Endothelial cell of umbilical vein (primary cell): Measurements from ENCODE around the gene ICAM3. TPM values are rescaled to one million over a fixed set of nuclear protein-coding genes. Genes with fewer than 3 reads are reported as not detected.

Experiments used
- BruUV-seq: library from RNA; stranded (reverse); fragments of 400-500 nt; replicated peaks from 2 replicates; lab custom pipeline; 2021; lab: Mats Ljungman, UMichigan
- CTCF ChIA-PET: fragments of 300-600, 350-600 bp; sonication (Branson Sonifier 250); formaldehyde crosslinking; loops from one replicate; lab custom pipeline; 2021; ENCODE audit warnings: antibody characterized with exemption, inconsistent platforms; lab: Charles Lee
- POLR2A ChIA-PET: fragments of 300-600, 350-600 bp; sonication (Branson Sonifier 250); formaldehyde crosslinking; loops from one replicate; lab custom pipeline; 2021; ENCODE audit warnings: antibody characterized with exemption, inconsistent platforms; lab: Charles Lee
- DNase-seq: peaks from one replicate; pipeline ENCODE4 v3.0.0-alpha.2; 2011; ENCODE audit warnings: low read depth, low spot score
- FAIRE-seq: peaks from 2 replicates; lab custom pipeline; 2011; peaks lifted over from hg19 to GRCh38; lab: Jason Lieb, UNC
- H2AFZ ChIP-seq: 2 replicates; pipeline ENCODE4 v1.6.0; 2012; ENCODE audit warnings: low read depth, low read length, control low read depth, inconsistent platforms
- H3K27ac ChIP-seq: 2 replicates; pipeline ENCODE4 v1.5.1; 2011; ENCODE audit warnings: low read depth, mild to moderate bottlenecking, control low read depth, low read length, moderate library complexity; ENCODE audit not compliant: insufficient read depth
- H3K27me3 ChIP-seq, 2 experiments: 2 replicates each; pipeline versions ENCODE4 v1.6.0 to v1.6.1; 2011; ENCODE audit warnings: low read length in 2 of 2, mixed read lengths in 1 of 2; ENCODE audit not compliant: control insufficient read depth in 2 of 2, insufficient read depth in 2 of 2
- H3K36me3 ChIP-seq, 2 experiments: 2 replicates in 1 of 2; 3 replicates in 1 of 2; pipeline ENCODE4 v1.5.1; 2011; ENCODE audit warnings: low read length in 2 of 2, mild to moderate bottlenecking in 1 of 2, moderate library complexity in 1 of 2; ENCODE audit not compliant: control insufficient read depth in 2 of 2, insufficient read depth in 2 of 2; ENCODE audit errors: extremely low read depth in 1 of 2
- H3K4me1 ChIP-seq: 3 replicates; pipeline ENCODE4 v1.5.1; 2011; ENCODE audit warnings: mild to moderate bottlenecking, low read length; ENCODE audit not compliant: control insufficient read depth, insufficient read depth; ENCODE audit errors: extremely low read depth
- H3K4me2 ChIP-seq: 2 replicates; pipeline ENCODE4 v1.6.1; 2011; ENCODE audit warnings: low read length, control low read depth, mixed read lengths; ENCODE audit not compliant: insufficient read depth
- H3K4me3 ChIP-seq, 3 experiments: fragments of 200-600 bp in 1 of 3; sonication (generic), shearing (Covaris generic) in 1 of 3; replicated peaks in 1 of 3; 2 replicates each; pipeline ENCODE4 v1.5.1; 2011 to 2016; ENCODE audit warnings: control low read depth in 3 of 3, low read length in 3 of 3, mild to moderate bottlenecking in 2 of 3, inconsistent platforms in 1 of 3, low read depth in 1 of 3, moderate library complexity in 1 of 3; ENCODE audit not compliant: insufficient read depth in 1 of 3
- H3K79me2 ChIP-seq: 2 replicates; pipeline ENCODE4 v1.6.0; 2012; ENCODE audit warnings: low read length, inconsistent platforms; ENCODE audit not compliant: control insufficient read depth, insufficient read depth
- H3K9ac ChIP-seq: replicated peaks from 2 replicates; pipeline ENCODE3; 2011; ENCODE audit warnings: low read length, control low read depth; ENCODE audit not compliant: insufficient read depth; ENCODE audit errors: extremely low read depth
- H3K9me1 ChIP-seq: replicated peaks from 3 replicates; pipeline ENCODE4 v1.6.0; 2011; ENCODE audit warnings: mild to moderate bottlenecking, low read length; ENCODE audit not compliant: control insufficient read depth, insufficient read depth; ENCODE audit errors: extremely low read depth
- H3K9me3 ChIP-seq: replicated peaks from 2 replicates; pipeline ENCODE4 v1.5.1; 2012; ENCODE audit warnings: low read length, inconsistent platforms; ENCODE audit not compliant: control insufficient read depth, insufficient read depth
- H4K20me1 ChIP-seq: replicated peaks from 2 replicates; pipeline ENCODE3; 2011; ENCODE audit warnings: mild to moderate bottlenecking, low read length; ENCODE audit not compliant: control insufficient read depth, insufficient read depth; ENCODE audit errors: extremely low read depth
- JUN ChIP-seq: IDR thresholded peaks from 2 replicates; pipeline ENCODE4 v1.6.1; 2011; ENCODE audit warnings: borderline replicate concordance, low read depth; ENCODE audit not compliant: insufficient read length, insufficient read depth
- MYC ChIP-seq: IDR thresholded peaks from one replicate; pipeline ENCODE4 v1.6.1; 2011; ENCODE audit warnings: mild to moderate bottlenecking, low read depth, low read length
- POLR2A ChIP-seq: IDR thresholded peaks from 2 replicates; pipeline ENCODE4 v1.6.1; 2012; ENCODE audit warnings: low read depth, mild to moderate bottlenecking, control low read depth, low read length
- POLR2AphosphoS5 ChIP-seq: IDR thresholded peaks from 2 replicates; pipeline ENCODE4 v1.6.1; 2012; ENCODE audit warnings: low read depth, mild to moderate bottlenecking, control low read depth, low read length, moderate library complexity; ENCODE audit not compliant: insufficient read depth
- dilution Hi-C: fragments of 300-500 bp; cut with MboI; formaldehyde crosslinking; loops from one replicate; pipeline ENCODE4 v1.15.0; 2019; ENCODE audit warnings: low sequenced_read_pairs; ENCODE audit not compliant: extremely low pct_ligation_motif_present
- intact Hi-C: fragments of 100-400 bp; cut with micrococcal nuclease; formaldehyde crosslinking; loops from one replicate; pipeline ENCODE4 v1.10.0; 2022
- polyA plus RNA-seq, 4 experiments: library from polyadenylated mRNA; depleted of rRNA in 3 of 4; stranded (reverse) in 3 of 4; unstranded in 1 of 4; fragments of >200 nt; gene quantifications; 2 replicates each; pipeline versions ENCODE4 v1.2.1 to v1.2.3, GENCODE V29; 2011 to 2012; ENCODE audit warnings: missing spikeins in 1 of 4
- total RNA-seq: library from RNA; stranded (reverse); gene quantifications from 2 replicates; pipeline ENCODE4 v1.2.3, GENCODE V29; 2021
- TF ChIP-seq, protein P1 (sequence below), 2 donors: IDR thresholded peaks; 1 replicate in 1 of 2; 2 replicates in 1 of 2; pipeline ENCODE4 v1.5.1; 2011; ENCODE audit warnings: low read length in 2 of 2, mild to moderate bottlenecking in 2 of 2, moderate library complexity in 2 of 2, control low read depth in 1 of 2, inconsistent platforms in 1 of 2, low read depth in 1 of 2; ENCODE audit not compliant: insufficient read depth in 1 of 2; ENCODE audit errors: extremely low read depth in 1 of 2

Gene ICAM3
- total and polyA plus RNA-seq, 2 donors (not counting 3 experiments of a cell fraction or from before 2014, with no cell fraction given), result 6.7 to 11.6 TPM

DNA sequence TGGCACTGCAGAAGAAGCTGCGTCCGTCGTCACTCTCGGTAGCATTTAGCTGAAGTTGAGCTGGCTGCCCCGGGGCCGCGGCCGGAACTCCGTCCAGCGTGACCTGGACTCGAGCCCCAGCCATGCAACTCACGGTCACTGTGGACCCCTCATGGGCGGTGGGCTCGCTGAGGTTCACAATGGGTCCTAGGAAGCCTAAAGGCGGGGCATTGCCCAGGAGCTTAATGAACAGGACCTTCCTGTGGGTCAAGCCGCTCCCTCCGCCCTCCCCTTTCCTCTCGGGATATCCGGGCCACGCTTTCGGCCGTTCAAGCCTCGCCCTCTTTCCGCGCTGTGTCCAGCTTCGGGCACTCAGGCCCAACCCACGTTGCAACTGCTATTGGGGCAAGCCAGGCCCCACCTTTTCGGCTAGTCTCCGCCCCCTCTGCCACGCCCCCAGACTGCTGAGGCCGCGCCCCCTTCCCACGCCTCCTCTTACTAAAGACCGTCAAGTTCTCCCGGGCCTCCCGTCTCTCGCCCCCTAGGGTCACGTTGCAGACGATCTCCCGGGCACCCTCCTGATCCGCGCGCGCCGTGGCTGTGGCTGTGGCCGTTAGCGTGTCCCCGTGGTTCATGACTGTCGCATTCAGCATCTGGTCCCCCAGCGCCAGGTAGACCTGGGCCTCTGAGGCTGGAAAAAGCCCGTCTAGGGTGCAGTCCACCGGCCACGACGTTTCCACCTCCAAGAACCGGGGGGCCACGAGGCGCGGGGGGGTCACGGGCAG, 4.7 kb downstream of the ICAM3 start:
- BruUV-seq, result no TSS peak
- intact Hi-C loops, result loop anchor here (1.0 to 5.0 kb wide), 3 partner anchors 44 to 82 kb away; partner anchors contain the start of genes MRPL4 and TYK2
- Histone ChIP-seq H3K9me3 (no peaks in the 10 kb centered on the region), H3K79me2 (peaks cover 23% of the 10 kb centered on the region), H4K20me1 (no peaks in the 10 kb centered on the region), H3K4me2 (peak overlapping the region; percentile 64), H3K4me3 (peak overlapping the region; percentile 8 to 71 (median 31)), H3K27ac (no peak overlapping the region), H2AFZ (peak overlapping the region; percentile 67), H3K9me1 (no peaks in the 10 kb centered on the region), H3K9ac (no peak overlapping the region), H3K27me3 (no peaks in the 10 kb centered on the region), H3K36me3 (peaks cover under 1 to 2% of the 10 kb centered on the region in 2 experiments), H3K4me1 (peaks cover 16% of the 10 kb centered on the region)
- ChIA-PET POLR2A (interaction anchor here (0.8 to 2.2 kb wide), 3 partner anchors 12 to 63 kb away, joined by 3 to 13 read pairs (median 4); partner anchors contain the start of genes ICAM1 and TYK2), CTCF (interaction anchor here (0.7 to 3.5 kb wide), 12 partner anchors 10 to 75 kb away, joined by 3 to 23 read pairs (median 6); partner anchors contain the start of genes CDC37, ICAM1 and TYK2)
- dilution Hi-C loops, result no loop called here
- TF ChIP-seq JUN (no peak), POLR2AphosphoS5 (peak; percentile 80), MYC (peak; percentile 24), POLR2A (peak; percentile 63)
- TF ChIP-seq, protein P1, sequence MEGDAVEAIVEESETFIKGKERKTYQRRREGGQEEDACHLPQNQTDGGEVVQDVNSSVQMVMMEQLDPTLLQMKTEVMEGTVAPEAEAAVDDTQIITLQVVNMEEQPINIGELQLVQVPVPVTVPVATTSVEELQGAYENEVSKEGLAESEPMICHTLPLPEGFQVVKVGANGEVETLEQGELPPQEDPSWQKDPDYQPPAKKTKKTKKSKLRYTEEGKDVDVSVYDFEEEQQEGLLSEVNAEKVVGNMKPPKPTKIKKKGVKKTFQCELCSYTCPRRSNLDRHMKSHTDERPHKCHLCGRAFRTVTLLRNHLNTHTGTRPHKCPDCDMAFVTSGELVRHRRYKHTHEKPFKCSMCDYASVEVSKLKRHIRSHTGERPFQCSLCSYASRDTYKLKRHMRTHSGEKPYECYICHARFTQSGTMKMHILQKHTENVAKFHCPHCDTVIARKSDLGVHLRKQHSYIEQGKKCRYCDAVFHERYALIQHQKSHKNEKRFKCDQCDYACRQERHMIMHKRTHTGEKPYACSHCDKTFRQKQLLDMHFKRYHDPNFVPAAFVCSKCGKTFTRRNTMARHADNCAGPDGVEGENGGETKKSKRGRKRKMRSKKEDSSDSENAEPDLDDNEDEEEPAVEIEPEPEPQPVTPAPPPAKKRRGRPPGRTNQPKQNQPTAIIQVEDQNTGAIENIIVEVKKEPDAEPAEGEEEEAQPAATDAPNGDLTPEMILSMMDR (IDR thresholded peaks at IDR 0.05; ENCODE audit: extremely low read depth in 1 of 2, insufficient read depth in 1 of 2, low read depth in 1 of 2, low read length in 2 of 2), result peak in 1 of 2 donors; percentile 10
- FAIRE-seq (peak; percentile 99), DNase-seq (peak; percentile 98)
